Prostate gland (tissue), 2 donors: ENCODE measurements around the gene MYL2.

Experiments used
- POLR2A ChIP-seq: fragments of 450-650 bp; IDR thresholded peaks from one replicate; pipeline ENCODE4 v1.6.1; 2016; ENCODE audit warnings: antibody characterized with exemption, mild to moderate bottlenecking
- TF ChIP-seq, protein P1 (sequence below), 4 experiments: fragments of 200-600 bp in 2 of 4; fragments of 450-650 bp in 2 of 4; sonication (generic) in 2 of 4; IDR thresholded peaks; 1 replicate in 3 of 4; 2 replicates in 1 of 4; pipeline ENCODE4 v1.5.1; 2016 to 2019; ENCODE audit warnings: antibody characterized with exemption in 4 of 4, mild to moderate bottlenecking in 2 of 4, moderate library complexity in 2 of 4

DNA sequence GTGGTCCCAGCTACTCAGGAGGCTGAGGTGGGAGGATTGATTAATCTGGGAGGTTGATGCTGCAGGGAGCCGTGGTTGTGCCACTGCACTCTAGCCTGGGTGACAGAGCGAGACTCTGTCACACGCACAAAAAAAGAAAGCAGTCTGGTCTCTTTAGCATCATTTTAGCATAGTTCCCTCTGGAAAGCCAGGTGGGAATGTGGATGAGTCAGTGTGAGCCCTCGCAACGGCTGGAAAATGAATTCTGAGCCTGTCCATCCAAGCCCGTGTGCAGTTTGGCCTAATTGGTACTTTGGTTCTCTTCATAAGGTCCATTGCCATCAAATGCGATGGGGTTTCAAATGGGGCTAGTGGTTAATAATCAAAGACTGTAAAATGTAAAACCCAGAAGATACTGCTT, 2.4 kb downstream of the MYL2 start:
- no peak for TF ChIP-seq POLR2A
- TF ChIP-seq, protein P1, sequence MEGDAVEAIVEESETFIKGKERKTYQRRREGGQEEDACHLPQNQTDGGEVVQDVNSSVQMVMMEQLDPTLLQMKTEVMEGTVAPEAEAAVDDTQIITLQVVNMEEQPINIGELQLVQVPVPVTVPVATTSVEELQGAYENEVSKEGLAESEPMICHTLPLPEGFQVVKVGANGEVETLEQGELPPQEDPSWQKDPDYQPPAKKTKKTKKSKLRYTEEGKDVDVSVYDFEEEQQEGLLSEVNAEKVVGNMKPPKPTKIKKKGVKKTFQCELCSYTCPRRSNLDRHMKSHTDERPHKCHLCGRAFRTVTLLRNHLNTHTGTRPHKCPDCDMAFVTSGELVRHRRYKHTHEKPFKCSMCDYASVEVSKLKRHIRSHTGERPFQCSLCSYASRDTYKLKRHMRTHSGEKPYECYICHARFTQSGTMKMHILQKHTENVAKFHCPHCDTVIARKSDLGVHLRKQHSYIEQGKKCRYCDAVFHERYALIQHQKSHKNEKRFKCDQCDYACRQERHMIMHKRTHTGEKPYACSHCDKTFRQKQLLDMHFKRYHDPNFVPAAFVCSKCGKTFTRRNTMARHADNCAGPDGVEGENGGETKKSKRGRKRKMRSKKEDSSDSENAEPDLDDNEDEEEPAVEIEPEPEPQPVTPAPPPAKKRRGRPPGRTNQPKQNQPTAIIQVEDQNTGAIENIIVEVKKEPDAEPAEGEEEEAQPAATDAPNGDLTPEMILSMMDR (IDR thresholded peaks at IDR 0.05), result no peak
